HAP-1 (cell line): ENCODE data around the gene CD69.

Experiments used
- DNase-seq, 2 experiments: peaks; one replicate each; pipeline ENCODE4 v3.0.0-alpha.2; 2016 to 2020; ENCODE audit warnings: low spot score in 2 of 2
- H3K27me3 ChIP-seq: fragments of 250-450 bp; sonication (Bioruptor Pico); 2 replicates; pipeline ENCODE4 v1.5.1; 2020; ENCODE audit warnings: low read depth, mild to moderate bottlenecking, moderate library complexity
- H3K36me3 ChIP-seq: fragments of 250-450 bp; sonication (Bioruptor Pico); replicated peaks from 2 replicates; pipeline ENCODE4 v1.5.1; 2020; ENCODE audit warnings: mild to moderate bottlenecking
- H3K4me1 ChIP-seq: fragments of 250-450 bp; sonication (Bioruptor Pico); 2 replicates; pipeline ENCODE4 v1.5.1; 2020; ENCODE audit warnings: mild to moderate bottlenecking
- H3K4me3 ChIP-seq: fragments of 250-450 bp; sonication (Bioruptor Pico); 2 replicates; pipeline ENCODE4 v1.5.1; 2020; ENCODE audit warnings: mild to moderate bottlenecking, moderate library complexity
- H3K9me3 ChIP-seq: fragments of 250-450 bp; sonication (Bioruptor Pico); 2 replicates; pipeline ENCODE4 v1.5.1; 2020; ENCODE audit warnings: mild to moderate bottlenecking, moderate library complexity
- in situ Hi-C: fragments of 300-500 bp; cut with MboI; formaldehyde crosslinking; loops from 3 replicates; pipeline ENCODE4 v1.14.3; 2020; ENCODE audit warnings: low sequenced_read_pairs, inconsistent platforms, mixed read lengths

CD69 gene

DNA sequence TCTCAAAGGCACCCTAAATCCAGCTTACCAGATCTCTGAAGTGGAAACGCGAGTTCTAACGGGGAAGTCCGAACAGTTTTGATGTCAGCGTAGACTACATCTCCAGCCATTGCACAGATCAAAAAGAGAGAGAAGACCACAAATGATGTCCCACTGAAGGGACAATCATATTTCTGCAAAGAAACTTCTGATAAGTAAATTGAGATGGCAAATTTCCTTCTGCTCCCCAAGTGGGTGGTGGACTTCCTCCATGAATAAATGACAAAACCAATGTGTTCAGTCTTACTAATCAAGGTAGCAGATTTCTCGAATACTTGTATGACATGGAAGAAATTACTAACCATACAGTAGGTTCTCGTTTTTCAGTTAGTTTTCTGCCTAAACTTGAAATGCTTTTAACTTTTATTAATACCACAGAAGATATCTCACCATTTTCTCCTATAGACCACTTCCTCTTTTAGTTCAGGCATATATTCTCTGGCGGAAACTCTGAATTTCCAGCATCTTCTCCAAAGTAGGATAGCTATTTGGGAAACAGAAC is 27.7 kb downstream of the CD69 start, which contains the start of gene CLECL1:
CLECL1 (minus strand) TSS at position 177 of the 541 bp plus-strand sequence.
- no peak within 1 kb of the TSS for H3K4me3 ChIP-seq
- no peaks in the 10 kb centered on the region for H3K4me1 ChIP-seq
- no peaks in the 10 kb centered on the region for H3K27me3 ChIP-seq
- H3K9me3 ChIP-seq, result no peaks in the 10 kb centered on the region
- in situ Hi-C loops, result loop anchor here (25.0 kb wide), 1 partner anchor 829 kb away; no protein-coding TSS in a partner anchor
- no peaks in the 10 kb centered on the region for H3K36me3 ChIP-seq
- DNase-seq, result no peak

DNA sequence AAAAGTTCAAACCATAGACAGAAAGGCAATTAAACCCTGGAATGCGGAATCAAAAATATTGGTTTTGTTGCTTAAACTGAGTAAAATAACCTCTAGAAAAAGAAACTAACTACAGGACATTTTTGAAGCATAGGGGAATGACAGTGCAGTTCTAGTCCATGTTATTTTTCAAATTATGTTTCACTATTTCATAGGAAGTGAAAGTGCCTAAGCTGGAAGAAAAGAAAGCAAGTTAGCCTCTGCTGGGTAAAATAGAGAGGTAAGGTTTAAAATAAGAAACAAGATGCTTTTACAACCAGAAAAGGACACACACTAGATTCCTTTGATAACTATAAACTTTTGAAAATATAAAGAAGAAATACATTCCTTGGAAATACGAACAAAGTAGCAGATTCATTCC is 28.9 kb downstream of the CD69 start:
- no peaks in the 10 kb centered on the region for H3K9me3 ChIP-seq
- H3K27me3 ChIP-seq, result no peaks in the 10 kb centered on the region
- no peak overlapping the region for H3K4me3 ChIP-seq
- no peaks in the 10 kb centered on the region for H3K36me3 ChIP-seq
- H3K4me1 ChIP-seq, result no peaks in the 10 kb centered on the region
- no peak for DNase-seq
- in situ Hi-C loops, result loop anchor here (25.0 kb wide), 1 partner anchor 831 kb away; no protein-coding TSS in a partner anchor

DNA sequence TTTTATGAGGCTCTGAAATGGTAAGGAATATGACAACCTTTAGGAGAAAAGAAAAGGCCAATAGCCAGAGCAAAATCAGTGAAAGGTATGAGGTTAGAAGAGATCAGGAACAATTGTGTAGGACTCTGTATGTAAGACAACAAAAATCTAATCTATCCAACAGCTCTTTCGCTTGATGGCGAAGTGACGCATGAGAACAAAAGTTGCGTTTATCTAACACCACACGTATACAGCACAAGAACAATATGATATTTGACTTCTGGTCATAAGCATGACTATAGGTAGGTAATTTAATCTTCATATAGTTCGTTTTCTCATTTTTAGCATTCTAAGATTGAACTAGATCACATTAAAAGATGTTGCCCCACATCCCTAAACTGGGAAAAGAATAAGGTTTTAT is 29.3 kb downstream of the CD69 start:
- no peaks in the 10 kb centered on the region for H3K9me3 ChIP-seq
- no peaks in the 10 kb centered on the region for H3K4me1 ChIP-seq
- no peaks in the 10 kb centered on the region for H3K36me3 ChIP-seq
- no peak for DNase-seq
- no peaks in the 10 kb centered on the region for H3K27me3 ChIP-seq
- no peak overlapping the region for H3K4me3 ChIP-seq
- in situ Hi-C loops, result loop anchor here (25.0 kb wide), 1 partner anchor 831 kb away; no protein-coding TSS in a partner anchor

DNA sequence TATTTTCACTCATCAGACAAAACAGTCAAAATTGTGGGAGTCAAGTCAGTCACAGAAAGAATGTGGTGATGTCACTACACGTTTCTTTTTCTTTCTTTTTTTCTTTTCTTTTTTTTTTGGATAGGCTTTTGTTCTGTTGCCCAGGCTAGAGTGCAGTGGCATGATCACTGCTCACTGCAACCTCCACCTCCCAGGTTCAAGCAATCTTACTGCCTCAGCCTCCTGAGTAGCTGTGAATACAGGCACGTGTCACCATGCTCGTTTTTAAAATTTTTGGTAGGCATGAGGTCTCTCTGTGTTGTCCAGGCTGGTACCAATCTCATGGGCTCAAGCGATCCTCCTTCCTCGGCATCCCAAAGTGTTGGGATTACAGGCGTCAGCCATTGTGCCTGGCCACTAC is 30.1 kb downstream of the CD69 start:
- in situ Hi-C loops, result loop anchor here (25.0 kb wide), 1 partner anchor 832 kb away; no protein-coding TSS in a partner anchor

DNA sequence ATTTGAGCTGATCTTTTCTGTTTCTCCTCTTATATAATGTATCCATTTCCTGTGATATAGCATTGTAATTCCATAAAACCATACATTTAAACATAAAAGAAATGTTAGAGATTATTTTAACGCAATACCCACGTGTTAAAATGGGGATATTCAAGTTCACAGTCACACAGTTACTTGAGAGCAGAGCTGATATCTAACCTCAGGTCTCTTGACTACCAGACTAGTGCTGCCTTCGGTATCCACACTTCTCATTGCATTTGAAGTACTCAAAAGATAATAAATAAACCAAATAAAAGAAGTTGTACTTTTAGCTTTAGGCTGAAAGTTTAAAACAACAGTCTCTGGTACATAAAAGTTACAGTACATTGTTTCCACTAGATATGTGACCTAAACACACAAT is 30.7 kb downstream of the CD69 start:
- in situ Hi-C loops, result loop anchor here (25.0 kb wide), 1 partner anchor 832 kb away; no protein-coding TSS in a partner anchor
- H3K27me3 ChIP-seq, result no peaks in the 10 kb centered on the region
- no peaks in the 10 kb centered on the region for H3K4me1 ChIP-seq
- H3K4me3 ChIP-seq, result no peak overlapping the region
- no peak for DNase-seq
- no peaks in the 10 kb centered on the region for H3K36me3 ChIP-seq
- no peaks in the 10 kb centered on the region for H3K9me3 ChIP-seq

More for the DNA sequence above, 30.1 kb downstream of the CD69 start:
- no peak for DNase-seq
- H3K27me3 ChIP-seq, result no peaks in the 10 kb centered on the region
- no peaks in the 10 kb centered on the region for H3K4me1 ChIP-seq
- no peak overlapping the region for H3K4me3 ChIP-seq
- no peaks in the 10 kb centered on the region for H3K9me3 ChIP-seq
- no peaks in the 10 kb centered on the region for H3K36me3 ChIP-seq

DNA sequence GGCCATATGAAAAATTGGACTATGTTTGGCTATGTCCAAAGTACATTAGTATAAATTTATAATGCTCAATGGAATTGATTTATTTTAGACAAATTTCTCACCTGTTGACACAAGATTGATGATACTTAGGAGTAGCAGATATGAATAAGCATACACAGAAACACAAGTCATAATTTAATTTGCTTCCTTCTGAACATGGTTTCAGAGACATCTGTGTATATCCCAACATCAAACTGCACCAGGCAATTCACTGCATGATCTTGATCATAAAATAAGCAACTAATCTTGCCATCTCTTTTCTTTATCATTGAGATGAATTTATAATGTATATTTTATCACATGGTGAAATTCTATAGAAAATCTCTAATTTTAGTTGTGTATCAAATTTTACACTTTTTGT is 31.6 kb downstream of the CD69 start:
- no peak overlapping the region for H3K4me3 ChIP-seq
- H3K27me3 ChIP-seq, result no peaks in the 10 kb centered on the region
- H3K9me3 ChIP-seq, result no peaks in the 10 kb centered on the region
- no peaks in the 10 kb centered on the region for H3K36me3 ChIP-seq
- in situ Hi-C loops, result loop anchor here (25.0 kb wide), 1 partner anchor 833 kb away; no protein-coding TSS in a partner anchor
- H3K4me1 ChIP-seq, result no peaks in the 10 kb centered on the region
- DNase-seq, result no peak

DNA sequence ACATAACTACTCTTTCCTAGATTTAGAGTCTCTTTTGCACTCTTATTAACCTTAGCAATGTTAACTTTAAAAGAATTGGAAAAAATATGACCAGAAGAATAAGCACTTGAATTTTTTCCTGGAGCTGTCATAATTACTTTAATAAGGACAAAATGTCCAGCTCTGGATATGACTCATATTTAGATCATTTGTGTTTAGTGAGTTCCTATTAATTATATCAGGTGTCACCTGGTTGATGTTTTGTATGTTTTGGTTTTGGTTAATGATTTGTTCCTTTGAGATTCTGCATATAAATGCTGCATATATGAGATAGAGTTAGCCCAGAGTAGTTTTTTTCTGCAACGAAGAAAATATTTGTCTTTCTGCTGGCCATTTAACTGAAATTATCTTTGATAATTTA is 32.9 kb downstream of the CD69 start:
- no peaks in the 10 kb centered on the region for H3K4me1 ChIP-seq
- no peaks in the 10 kb centered on the region for H3K36me3 ChIP-seq
- no peak overlapping the region for H3K4me3 ChIP-seq
- no peak for DNase-seq
- H3K9me3 ChIP-seq, result no peaks in the 10 kb centered on the region
- H3K27me3 ChIP-seq, result no peaks in the 10 kb centered on the region
- in situ Hi-C loops, result loop anchor here (25.0 kb wide), 1 partner anchor 834 kb away; no protein-coding TSS in a partner anchor

DNA sequence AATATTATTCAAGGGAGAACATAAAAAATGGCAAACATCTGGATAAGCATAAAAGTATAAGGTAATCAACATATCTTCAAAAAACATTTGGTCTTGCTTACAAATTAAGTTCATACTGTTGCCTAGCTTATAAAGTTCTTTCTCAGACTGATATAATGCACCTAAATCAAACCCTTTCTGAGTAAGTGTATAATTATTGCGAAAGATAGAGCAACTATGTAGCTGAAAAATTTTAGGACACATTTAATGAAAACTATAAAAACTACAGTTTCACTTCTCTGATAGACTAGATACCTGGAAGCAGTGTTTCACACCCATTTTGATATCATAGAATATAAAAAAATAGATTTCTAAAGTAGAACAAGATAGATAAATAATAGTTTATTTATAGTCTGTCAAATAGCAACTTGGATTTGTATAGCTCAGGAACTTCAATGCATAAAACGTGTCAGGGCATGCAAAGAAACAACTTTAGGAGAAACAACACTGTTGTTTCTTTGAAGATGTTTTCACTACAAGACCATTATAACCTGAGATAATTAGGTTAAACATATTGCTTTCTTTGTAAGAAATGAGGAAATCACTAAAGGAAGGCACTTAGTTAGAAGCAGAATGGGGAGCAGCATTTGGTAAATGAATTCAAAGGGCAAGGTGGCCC is 35.4 kb downstream of the CD69 start:
- in situ Hi-C loops, result loop anchor here (25.0 kb wide), 1 partner anchor 837 kb away; no protein-coding TSS in a partner anchor
- no peak for DNase-seq
- H3K4me3 ChIP-seq, result no peak overlapping the region

DNA sequence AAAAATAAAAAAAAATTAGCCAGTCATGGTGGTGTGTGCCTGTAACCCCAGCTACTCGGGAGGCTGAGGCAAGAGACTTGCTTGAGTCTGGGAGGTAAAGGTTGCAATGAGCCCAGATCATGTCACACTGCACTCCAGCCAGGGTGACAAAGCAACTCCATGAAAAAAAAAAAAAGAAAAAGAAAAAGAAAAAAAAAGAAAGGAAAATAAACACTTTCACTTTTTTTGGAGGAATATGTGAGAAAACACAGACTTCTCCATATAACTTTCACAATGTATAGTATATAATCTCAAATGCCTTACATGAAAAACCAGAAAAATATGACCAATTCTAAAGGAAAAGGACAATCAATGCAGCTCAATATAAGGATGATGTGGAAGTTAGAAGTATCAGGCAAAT is 36.7 kb downstream of the CD69 start:
- H3K4me1 ChIP-seq, result no peaks in the 10 kb centered on the region
- no peaks in the 10 kb centered on the region for H3K9me3 ChIP-seq
- no peaks in the 10 kb centered on the region for H3K27me3 ChIP-seq
- in situ Hi-C loops, result no loop called here
- DNase-seq, result no peak
- no peaks in the 10 kb centered on the region for H3K36me3 ChIP-seq
- no peak overlapping the region for H3K4me3 ChIP-seq

More for the DNA sequence above, 35.4 kb downstream of the CD69 start:
- Histone ChIP-seq H3K4me1 (no peaks in the 10 kb centered on the region), H3K9me3 (no peaks in the 10 kb centered on the region), H3K27me3 (no peaks in the 10 kb centered on the region), H3K36me3 (no peaks in the 10 kb centered on the region)

DNA sequence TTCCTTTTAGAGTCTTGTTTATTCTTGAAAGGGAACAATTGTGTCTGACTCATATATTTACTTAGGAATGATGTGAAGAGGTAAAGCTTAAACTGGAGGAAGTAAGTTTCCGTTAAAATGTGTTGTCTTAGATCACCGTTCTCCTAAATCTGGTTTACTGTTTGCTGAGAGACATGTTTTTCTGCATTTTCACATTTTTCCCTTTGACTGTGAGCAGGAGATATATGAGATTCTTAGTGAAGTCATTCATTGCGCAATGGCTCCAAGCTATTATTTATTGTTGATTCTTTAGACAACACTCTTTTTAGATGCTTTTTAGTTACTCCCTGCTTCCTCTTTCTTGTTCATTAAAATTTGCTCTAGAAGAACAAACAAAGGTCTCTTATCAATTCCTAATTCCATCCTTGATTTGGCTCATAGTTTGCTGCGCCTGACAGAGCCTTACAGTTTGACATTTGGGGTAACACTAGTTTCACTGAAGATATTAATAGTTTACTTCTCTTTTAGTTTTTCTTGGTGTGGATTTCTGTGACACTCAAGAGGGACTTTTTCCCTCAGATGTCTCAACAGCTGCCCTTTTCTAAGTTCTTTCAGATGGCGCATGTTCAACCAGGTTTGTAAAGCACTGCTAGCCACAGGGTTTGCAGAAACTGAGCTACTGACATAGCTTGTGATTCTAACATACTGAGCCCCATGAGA is 39.2 kb downstream of the CD69 start:
- H3K9me3 ChIP-seq, result no peaks in the 10 kb centered on the region
- no peaks in the 10 kb centered on the region for H3K27me3 ChIP-seq
- H3K36me3 ChIP-seq, result no peaks in the 10 kb centered on the region
- no peaks in the 10 kb centered on the region for H3K4me1 ChIP-seq
- no peak overlapping the region for H3K4me3 ChIP-seq
- in situ Hi-C loops, result no loop called here
- no peak for DNase-seq

DNA sequence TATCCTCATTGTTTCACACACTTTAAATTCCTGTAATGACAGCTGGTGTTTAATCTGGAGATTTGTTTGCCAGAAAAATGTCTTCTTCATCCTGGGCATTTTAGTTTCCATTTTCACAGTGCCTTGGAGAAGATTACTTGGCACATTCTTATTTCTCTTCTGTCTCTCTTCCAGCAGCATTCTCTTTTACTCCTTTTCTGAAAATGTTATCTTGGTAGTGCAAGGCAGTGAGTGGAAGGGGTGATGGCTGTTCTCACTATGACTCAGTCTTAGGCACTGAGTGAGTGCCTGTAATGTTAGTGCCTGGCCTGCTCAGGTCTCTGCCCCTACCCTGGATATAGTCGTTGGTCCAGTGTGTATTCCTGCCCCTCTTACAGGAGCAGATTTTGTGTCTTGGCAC is 40.9 kb downstream of the CD69 start:
- no peaks in the 10 kb centered on the region for H3K4me1 ChIP-seq
- H3K27me3 ChIP-seq, result no peaks in the 10 kb centered on the region
- H3K4me3 ChIP-seq, result no peak overlapping the region
- in situ Hi-C loops, result no loop called here
- no peaks in the 10 kb centered on the region for H3K9me3 ChIP-seq
- H3K36me3 ChIP-seq, result no peaks in the 10 kb centered on the region
- no peak for DNase-seq

DNA sequence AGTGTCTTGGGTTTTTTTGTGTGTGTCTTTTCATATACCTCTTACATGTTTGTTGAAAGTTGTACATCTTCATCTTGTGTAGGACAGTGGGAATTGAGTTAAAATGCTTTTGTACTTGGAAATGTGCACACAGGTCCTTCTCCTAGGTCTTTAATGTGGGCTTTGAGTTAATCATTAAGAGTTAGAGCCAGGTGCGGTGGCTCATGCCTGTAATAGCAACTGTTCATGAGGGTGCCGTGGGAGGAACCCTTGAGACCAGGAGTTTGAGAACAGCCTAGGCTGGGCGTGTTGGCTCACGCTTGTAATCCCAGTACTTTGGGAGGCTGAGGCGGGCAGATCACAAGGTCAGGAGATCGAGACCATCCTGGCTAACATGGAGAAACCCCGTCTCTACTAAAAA is 41.7 kb downstream of the CD69 start:
- no peak for DNase-seq
- Histone ChIP-seq H3K27me3 (no peaks in the 10 kb centered on the region), H3K4me1 (no peaks in the 10 kb centered on the region), H3K9me3 (no peaks in the 10 kb centered on the region), H3K36me3 (no peaks in the 10 kb centered on the region), H3K4me3 (no peak overlapping the region)
- in situ Hi-C loops, result no loop called here

DNA sequence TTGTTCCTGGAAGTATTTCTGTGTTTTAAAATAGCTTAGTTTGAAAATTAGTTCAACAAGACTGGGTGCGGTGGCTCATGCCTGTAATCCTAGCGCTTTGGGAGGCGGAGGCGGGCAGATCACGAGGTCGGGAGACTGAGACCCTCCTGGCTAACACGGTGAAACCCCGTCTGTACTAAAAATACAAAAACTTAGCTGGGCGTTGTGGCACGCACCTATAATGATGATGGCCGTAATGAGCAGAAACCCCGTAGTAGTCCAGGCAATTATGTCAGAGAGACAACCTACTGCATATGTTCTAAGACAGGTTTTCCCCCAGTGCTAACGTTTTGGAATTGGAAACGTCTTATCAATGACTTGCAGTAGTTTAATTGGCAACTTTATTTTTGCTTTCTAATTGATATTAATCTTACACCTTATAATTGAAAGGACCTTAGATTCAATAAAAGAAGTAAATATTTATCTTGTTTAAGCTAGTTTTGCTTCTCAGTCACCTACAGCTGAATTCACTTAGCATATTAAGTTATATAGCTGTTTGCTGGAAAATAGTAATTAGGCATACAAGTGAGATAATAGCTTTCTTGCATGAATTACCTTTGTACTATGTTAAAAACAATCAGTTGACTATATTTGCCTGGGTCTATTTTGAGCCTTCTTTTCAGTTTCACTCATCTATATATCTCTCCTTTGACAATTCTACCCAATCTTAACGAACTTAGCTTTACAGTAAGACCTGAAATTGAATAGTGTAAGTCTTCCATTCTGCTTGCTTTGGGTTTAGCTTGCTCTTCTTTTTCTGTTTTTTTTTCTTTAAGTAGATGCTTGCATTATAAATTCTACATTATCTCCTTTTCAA is 43.4 kb downstream of the CD69 start:
- H3K4me1 ChIP-seq, result no peaks in the 10 kb centered on the region
- no peak for DNase-seq
- no peaks in the 10 kb centered on the region for H3K27me3 ChIP-seq
- in situ Hi-C loops, result no loop called here
- no peak overlapping the region for H3K4me3 ChIP-seq
- H3K9me3 ChIP-seq, result no peaks in the 10 kb centered on the region
- no peaks in the 10 kb centered on the region for H3K36me3 ChIP-seq
